ENCODE data around the gene TMEM198.
A peak's percentile ranks its signal among the peaks of the same experiment; 100 is the strongest.

Gene TMEM198

GRCh38 chr2:219526320-219527075, 17.3 kb upstream of the TMEM198 start:
- DNase-seq, result no peak

- DNase-seq, result no peak
Observed at GRCh38 chr2:219527076-219527394, 16.8 kb upstream of the TMEM198 start.

GRCh38 chr2:219527472-219527871, 16.4 kb upstream of the TMEM198 start:
- DNase-seq, result no peak

- DNase-seq, result peak; percentile 82 to 84
Observed at GRCh38 chr2:219530048-219530963, 13.5 kb upstream of the TMEM198 start.

- no peak for DNase-seq
Observed at GRCh38 chr2:219531639-219532377, 12.0 kb upstream of the TMEM198 start.

- no peak for DNase-seq
Observed at GRCh38 chr2:219532378-219532649, 11.5 kb upstream of the TMEM198 start.

- no peak for DNase-seq
Observed at GRCh38 chr2:219533930-219534661, 9.7 kb upstream of the TMEM198 start.

- no peak for DNase-seq
Observed at GRCh38 chr2:219536425-219536824, 7.4 kb upstream of the TMEM198 start.

GRCh38 chr2:219536967-219537366, 6.9 kb upstream of the TMEM198 start:
- DNase-seq, result no peak

GRCh38 chr2:219537657-219538488, 6.0 kb upstream of the TMEM198 start:
- no peak for DNase-seq

GRCh38 chr2:219538504-219538951, 5.3 kb upstream of the TMEM198 start:
- no peak for DNase-seq

GRCh38 chr2:219538956-219539788, 4.7 kb upstream of the TMEM198 start:
- DNase-seq, result no peak

- DNase-seq, result no peak
Observed at GRCh38 chr2:219539926-219540678, 3.7 kb upstream of the TMEM198 start.

GRCh38 chr2:219540784-219541504, 2.9 kb upstream of the TMEM198 start:
- DNase-seq, result no peak

- DNase-seq, result peak; percentile 85 to 92
Observed at GRCh38 chr2:219541611-219542180, 2.1 kb upstream of the TMEM198 start.

- no peak for DNase-seq
Observed at GRCh38 chr2:219542931-219543595, 765 bp upstream of the TMEM198 start.

GRCh38 chr2:219544567-219544966, 739 bp downstream of the TMEM198 start:
- DNase-seq, result no peak

- DNase-seq, result no peak
Observed at GRCh38 chr2:219545295-219545942, 1.6 kb downstream of the TMEM198 start.

Data from CD4-positive, alpha-beta T cell treated with Interferon alpha-2 for 1 hour (primary cell).